Panc1 (cell line): ENCODE results near the gene CCDC187. TPM values are rescaled to one million over a fixed set of nuclear protein-coding genes. Genes with fewer than 3 reads are reported as not detected.

ENCODE experiments used
- ATAC-seq: fragments of 200-7000 bp; cut with Tn5 transposase; 2 replicates; pipeline ENCODE4 v1.9.1; 2020; ENCODE audit warnings: mild to moderate bottlenecking, moderate library complexity
- BruUV-seq: library from RNA; stranded (reverse); fragments of 400-500 nt; replicated peaks from 2 replicates; lab custom pipeline; 2021; lab: Mats Ljungman, UMichigan
- CTCF ChIA-PET: fragments of 300-600 bp; sonication (Branson Sonifier 250); formaldehyde crosslinking; loops from one replicate; lab custom pipeline; 2022; ENCODE audit warnings: antibody characterized with exemption; lab: Charles Lee
- POLR2A ChIA-PET: fragments of 300-600 bp; sonication (Branson Sonifier 250); formaldehyde crosslinking; loops from one replicate; lab custom pipeline; 2022; ENCODE audit warnings: antibody characterized with exemption; lab: Charles Lee
- DNase-seq: peaks from one replicate; pipeline ENCODE4 v3.0.0-alpha.2; 2010; ENCODE audit warnings: low read depth, low spot score
- H3K27ac ChIP-seq: 2 replicates; pipeline ENCODE4 v1.5.1; 2011; ENCODE audit warnings: mild to moderate bottlenecking, low read length, inconsistent platforms
- H3K27me3 ChIP-seq: fragments of 200-500 bp; sonication (Bioruptor generic); 2 replicates; pipeline ENCODE4 v1.6.0; 2014; ENCODE audit warnings: low read length, inconsistent platforms; ENCODE audit not compliant: control insufficient read depth, insufficient read depth
- H3K36me3 ChIP-seq: fragments of 200-500 bp; sonication (Bioruptor generic); 2 replicates; pipeline ENCODE4 v1.5.1; 2014; ENCODE audit warnings: inconsistent platforms, mild to moderate bottlenecking, low read length, moderate library complexity; ENCODE audit not compliant: control insufficient read depth, insufficient read depth
- H3K4me1 ChIP-seq: 2 replicates; pipeline ENCODE4 v1.5.1; 2011; ENCODE audit warnings: inconsistent platforms, mild to moderate bottlenecking, low read length, moderate library complexity; ENCODE audit not compliant: control insufficient read depth, insufficient read depth
- H3K4me3 ChIP-seq, 2 experiments: 2 replicates each; pipeline ENCODE4 v1.5.1; 2011 to 2012; ENCODE audit warnings: low read depth in 2 of 2, low read length in 2 of 2, mild to moderate bottlenecking in 2 of 2, inconsistent platforms in 1 of 2, moderate library complexity in 1 of 2
- H3K9me3 ChIP-seq: fragments of 200-500 bp; sonication (Bioruptor generic); 2 replicates; pipeline ENCODE4 v1.5.1; 2014; ENCODE audit warnings: low read depth, mild to moderate bottlenecking, inconsistent platforms, low read length, moderate library complexity; ENCODE audit not compliant: control insufficient read depth, insufficient read depth
- POLR2AphosphoS5 ChIP-seq: IDR thresholded peaks from 2 replicates; pipeline ENCODE4 v1.6.1; 2012; ENCODE audit warnings: mild to moderate bottlenecking, low read depth, low read length, moderate library complexity
- SIN3A ChIP-seq: IDR thresholded peaks from 2 replicates; pipeline ENCODE4 v1.6.1; 2012; ENCODE audit warnings: low read depth, mild to moderate bottlenecking, low read length, moderate library complexity, borderline replicate concordance; ENCODE audit not compliant: insufficient read depth
- TCF7L2 ChIP-seq: IDR thresholded peaks from 2 replicates; pipeline ENCODE4 v1.6.1; 2011; ENCODE audit warnings: mild to moderate bottlenecking, low read depth, low read length, inconsistent platforms
- in situ Hi-C: cut with HindIII; loops from 2 replicates; pipeline ENCODE4 v1.10.0; 2016; ENCODE audit warnings: low sequenced_read_pairs, low pct_unique_long_range_greater_than_20kb
- intact Hi-C: fragments of 100-400 bp; cut with micrococcal nuclease; formaldehyde crosslinking; loops from one replicate; pipeline ENCODE4 v1.10.0; 2022; ENCODE audit not compliant: unreplicated experiment
- total RNA-seq: library from RNA; stranded (reverse); gene quantifications from one replicate; pipeline ENCODE4 v1.2.1, GENCODE V29; 2021; ENCODE audit not compliant: unreplicated experiment
- TF ChIP-seq, protein P1 (sequence below): fragments of 450-650 bp; IDR thresholded peaks from 2 replicates; pipeline ENCODE4 v1.5.1; 2017; ENCODE audit warnings: mild to moderate bottlenecking
- TF ChIP-seq, protein P2 (sequence below), 2 experiments: IDR thresholded peaks; 2 replicates each; pipeline ENCODE4 v1.6.1; 2011 to 2012; ENCODE audit warnings: low read depth in 2 of 2, control low read depth in 1 of 2, low read length in 1 of 2, mild to moderate bottlenecking in 1 of 2, moderate library complexity in 1 of 2; ENCODE audit not compliant: insufficient read depth in 1 of 2

CCDC187 gene
- total RNA-seq, 1 experiment from 2014 or later, result not detected

DNA sequence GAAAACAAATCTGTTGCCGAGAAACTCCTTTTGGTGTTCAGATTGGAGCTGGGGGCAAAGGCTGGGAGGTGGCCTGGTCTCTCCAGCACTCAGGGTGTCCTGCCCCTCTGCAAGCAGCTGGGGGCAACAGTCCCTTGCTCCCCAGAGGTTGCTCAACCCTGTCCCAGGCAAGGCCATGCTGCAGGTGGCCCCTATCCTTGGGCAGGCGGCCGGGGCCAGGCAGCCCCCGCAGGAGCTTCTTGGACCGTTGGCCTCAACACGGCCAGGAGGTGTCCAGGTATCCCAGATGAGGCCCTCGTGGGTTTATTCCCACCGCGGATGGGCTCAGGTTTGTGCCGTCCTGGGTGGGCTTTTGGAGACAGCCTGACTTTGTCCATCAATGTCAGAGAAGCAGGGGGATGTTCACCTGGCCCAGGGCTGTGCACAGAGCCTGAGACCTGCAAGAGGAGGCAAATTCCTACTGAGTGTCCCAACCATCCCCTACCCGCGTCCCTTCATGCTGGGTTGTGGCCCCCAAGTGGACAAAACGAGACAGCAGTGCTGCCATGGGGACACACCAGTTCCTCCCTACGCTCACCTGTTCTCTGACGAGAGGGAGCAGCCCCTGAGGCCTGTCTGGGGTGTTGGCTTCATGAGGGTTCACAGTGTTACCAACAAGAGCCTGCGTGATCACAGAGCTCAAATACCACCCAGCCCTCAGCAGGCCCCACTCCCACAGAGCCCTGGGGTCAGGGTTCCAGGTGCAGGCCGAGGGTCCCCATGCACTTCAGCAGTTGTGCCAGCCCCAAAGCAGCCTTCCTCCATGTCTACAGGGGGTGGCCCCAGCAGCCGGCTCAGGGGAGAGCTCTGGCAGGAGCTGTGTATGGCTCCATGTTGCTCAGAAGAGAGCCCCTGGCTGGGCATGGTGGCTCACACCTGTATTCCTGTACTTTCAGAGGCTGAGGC is 9.5 kb upstream of the CCDC187 start:
- intact Hi-C loops, result no loop called here

DNA sequence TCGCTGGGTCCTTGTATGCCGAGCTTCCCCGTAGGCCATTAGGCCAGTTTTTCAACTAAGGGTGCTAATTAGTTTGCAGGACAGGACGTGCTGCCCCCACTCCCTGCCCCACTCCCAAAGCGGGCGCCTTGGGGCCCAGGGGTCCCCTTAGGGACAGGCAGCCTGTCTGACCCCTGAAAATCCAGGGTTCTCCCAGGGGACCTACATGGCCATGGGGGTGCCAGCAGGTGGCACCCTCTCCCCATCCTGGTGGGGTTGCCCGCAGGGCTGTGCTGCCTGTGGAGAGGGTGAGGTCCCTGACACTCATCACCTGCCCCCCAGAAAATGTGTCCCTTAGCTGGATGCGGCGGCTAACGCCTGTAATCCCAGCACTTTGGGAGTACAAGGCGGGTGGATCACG is 8.5 kb upstream of the CCDC187 start:
- TF ChIP-seq, protein P1, sequence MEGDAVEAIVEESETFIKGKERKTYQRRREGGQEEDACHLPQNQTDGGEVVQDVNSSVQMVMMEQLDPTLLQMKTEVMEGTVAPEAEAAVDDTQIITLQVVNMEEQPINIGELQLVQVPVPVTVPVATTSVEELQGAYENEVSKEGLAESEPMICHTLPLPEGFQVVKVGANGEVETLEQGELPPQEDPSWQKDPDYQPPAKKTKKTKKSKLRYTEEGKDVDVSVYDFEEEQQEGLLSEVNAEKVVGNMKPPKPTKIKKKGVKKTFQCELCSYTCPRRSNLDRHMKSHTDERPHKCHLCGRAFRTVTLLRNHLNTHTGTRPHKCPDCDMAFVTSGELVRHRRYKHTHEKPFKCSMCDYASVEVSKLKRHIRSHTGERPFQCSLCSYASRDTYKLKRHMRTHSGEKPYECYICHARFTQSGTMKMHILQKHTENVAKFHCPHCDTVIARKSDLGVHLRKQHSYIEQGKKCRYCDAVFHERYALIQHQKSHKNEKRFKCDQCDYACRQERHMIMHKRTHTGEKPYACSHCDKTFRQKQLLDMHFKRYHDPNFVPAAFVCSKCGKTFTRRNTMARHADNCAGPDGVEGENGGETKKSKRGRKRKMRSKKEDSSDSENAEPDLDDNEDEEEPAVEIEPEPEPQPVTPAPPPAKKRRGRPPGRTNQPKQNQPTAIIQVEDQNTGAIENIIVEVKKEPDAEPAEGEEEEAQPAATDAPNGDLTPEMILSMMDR, result peak; percentile 86
- TF ChIP-seq, protein P2, sequence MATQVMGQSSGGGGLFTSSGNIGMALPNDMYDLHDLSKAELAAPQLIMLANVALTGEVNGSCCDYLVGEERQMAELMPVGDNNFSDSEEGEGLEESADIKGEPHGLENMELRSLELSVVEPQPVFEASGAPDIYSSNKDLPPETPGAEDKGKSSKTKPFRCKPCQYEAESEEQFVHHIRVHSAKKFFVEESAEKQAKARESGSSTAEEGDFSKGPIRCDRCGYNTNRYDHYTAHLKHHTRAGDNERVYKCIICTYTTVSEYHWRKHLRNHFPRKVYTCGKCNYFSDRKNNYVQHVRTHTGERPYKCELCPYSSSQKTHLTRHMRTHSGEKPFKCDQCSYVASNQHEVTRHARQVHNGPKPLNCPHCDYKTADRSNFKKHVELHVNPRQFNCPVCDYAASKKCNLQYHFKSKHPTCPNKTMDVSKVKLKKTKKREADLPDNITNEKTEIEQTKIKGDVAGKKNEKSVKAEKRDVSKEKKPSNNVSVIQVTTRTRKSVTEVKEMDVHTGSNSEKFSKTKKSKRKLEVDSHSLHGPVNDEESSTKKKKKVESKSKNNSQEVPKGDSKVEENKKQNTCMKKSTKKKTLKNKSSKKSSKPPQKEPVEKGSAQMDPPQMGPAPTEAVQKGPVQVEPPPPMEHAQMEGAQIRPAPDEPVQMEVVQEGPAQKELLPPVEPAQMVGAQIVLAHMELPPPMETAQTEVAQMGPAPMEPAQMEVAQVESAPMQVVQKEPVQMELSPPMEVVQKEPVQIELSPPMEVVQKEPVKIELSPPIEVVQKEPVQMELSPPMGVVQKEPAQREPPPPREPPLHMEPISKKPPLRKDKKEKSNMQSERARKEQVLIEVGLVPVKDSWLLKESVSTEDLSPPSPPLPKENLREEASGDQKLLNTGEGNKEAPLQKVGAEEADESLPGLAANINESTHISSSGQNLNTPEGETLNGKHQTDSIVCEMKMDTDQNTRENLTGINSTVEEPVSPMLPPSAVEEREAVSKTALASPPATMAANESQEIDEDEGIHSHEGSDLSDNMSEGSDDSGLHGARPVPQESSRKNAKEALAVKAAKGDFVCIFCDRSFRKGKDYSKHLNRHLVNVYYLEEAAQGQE (IDR thresholded peaks at IDR 0.05; ENCODE audit: insufficient read depth in 1 of 2, low read depth in 2 of 2, low read length in 1 of 2), result no peak
- Histone ChIP-seq H3K4me3 (no peak overlapping the region), H3K27me3 (no peaks in the 10 kb centered on the region), H3K4me1 (peaks cover 4% of the 10 kb centered on the region; the same call in 1 of the 2 replicates), H3K9me3 (no peaks in the 10 kb centered on the region), H3K36me3 (no peaks in the 10 kb centered on the region), H3K27ac (no peak overlapping the region)
- intact Hi-C loops (no loop called here), in situ Hi-C loops (no loop called here)
- DNase-seq, result no peak
- ATAC-seq, result peak; percentile 91
- CTCF ChIA-PET, result interaction anchor here (0.6 kb wide), 1 partner anchor 107 kb away, joined by 3 read pairs; no protein-coding TSS in a partner anchor
- BruUV-seq, result no TSS peak
- POLR2A ChIA-PET, result no interaction called here

More for the DNA sequence above, 9.5 kb upstream of the CCDC187 start:
- ATAC-seq (peak; percentile 8; the same call in 1 of the 2 replicates), DNase-seq (no peak)
- ChIA-PET CTCF (no interaction called here), POLR2A (no interaction called here)
- H3K36me3 ChIP-seq, result no peaks in the 10 kb centered on the region
- no TSS peak for BruUV-seq
- H3K27ac ChIP-seq, result no peak overlapping the region
- TF ChIP-seq TCF7L2 (no peak), POLR2AphosphoS5 (no peak), SIN3A (no peak)
- TF ChIP-seq, protein P1, result no peak
- TF ChIP-seq, protein P2 (IDR thresholded peaks at IDR 0.05; ENCODE audit: insufficient read depth in 1 of 2, low read depth in 2 of 2, low read length in 1 of 2), result no peak
- peaks cover 4% of the 10 kb centered on the region; the same call in 1 of the 2 replicates for H3K4me1 ChIP-seq
- in situ Hi-C loops, result no loop called here
- no peaks in the 10 kb centered on the region for H3K9me3 ChIP-seq
- H3K4me3 ChIP-seq, result no peak overlapping the region
- no peaks in the 10 kb centered on the region for H3K27me3 ChIP-seq
